ENCODE data around the gene KCNN1. TPM values are rescaled to one million over a fixed set of nuclear protein-coding genes. Genes with fewer than 3 reads are reported as not detected.

KCNN1 gene
- total RNA-seq, 1 experiment from 2014 or later, result 0.90 TPM

DNA sequence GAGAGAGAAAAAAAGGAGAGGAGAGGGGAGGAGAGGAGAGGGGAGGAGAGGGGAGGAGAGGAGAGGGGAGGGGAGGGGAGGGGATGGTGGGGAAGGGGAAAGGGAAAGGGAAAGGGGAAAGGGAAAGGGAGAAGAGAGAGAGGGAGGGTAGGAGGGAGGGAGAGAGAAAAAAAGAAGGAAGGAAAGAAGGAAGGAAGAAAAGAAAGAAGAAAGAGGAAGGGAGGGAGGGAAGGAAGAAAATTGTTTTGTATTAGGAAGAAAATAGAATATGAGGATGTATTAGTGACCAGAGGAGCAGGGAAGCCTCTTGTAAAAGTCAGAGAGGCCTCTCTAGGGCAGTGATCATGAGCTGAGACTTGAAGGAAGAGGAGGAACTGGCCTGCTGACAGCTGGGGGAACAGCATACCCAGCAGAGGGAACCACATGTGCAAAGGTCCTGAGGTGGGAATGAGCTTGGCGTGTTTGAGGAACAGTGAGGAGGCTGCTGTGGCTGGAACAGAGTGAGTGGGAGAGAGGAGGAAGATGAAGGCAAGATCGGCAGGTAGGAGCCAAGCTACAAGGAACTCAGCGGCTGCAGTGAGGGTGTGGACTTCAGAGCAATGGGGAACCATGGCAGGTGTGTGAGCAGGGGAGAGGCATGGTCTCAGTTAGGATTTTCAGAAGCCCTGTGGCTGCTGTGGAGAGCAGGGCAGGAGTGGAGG is 9.6 kb upstream of the KCNN1 start:
- no peaks in the 10 kb centered on the region for H3K9me3 ChIP-seq (ENCODE audit: control insufficient read depth, insufficient read depth, low read depth, low read length)
- CTCF ChIA-PET, result interaction anchor here (0.6 to 0.7 kb wide), 2 partner anchors 33 to 34 kb away, joined by 3 to 9 read pairs; no protein-coding TSS in a partner anchor
- intact Hi-C loops (cut with micrococcal nuclease; ENCODE audit: unreplicated experiment) (no loop called here), in situ Hi-C loops (cut with HindIII; ENCODE audit: low pct_unique_long_range_greater_than_20kb, low sequenced_read_pairs) (no loop called here)
- H3K4me3 ChIP-seq (ENCODE audit: low read depth in 2 of 2, low read length in 2 of 2), result no peak overlapping the region
- POLR2A ChIA-PET, result no interaction called here
- no TSS peak for BruUV-seq (replicated peaks)
- H3K27ac ChIP-seq (ENCODE audit: low read length), result no peak overlapping the region
- H3K4me1 ChIP-seq (ENCODE audit: control insufficient read depth, insufficient read depth, low read length), result no peaks in the 10 kb centered on the region
- ATAC-seq (no peak), DNase-seq (ENCODE audit: low read depth, low spot score) (no peak)
- H3K36me3 ChIP-seq (ENCODE audit: control insufficient read depth, insufficient read depth, low read length), result no peaks in the 10 kb centered on the region
- no peaks in the 10 kb centered on the region; the same call in 1 of the 2 replicates for H3K27me3 ChIP-seq (ENCODE audit: control insufficient read depth, insufficient read depth, low read length)
- no peak for TF ChIP-seq SIN3A (IDR thresholded peaks at IDR 0.05; ENCODE audit: borderline replicate concordance, insufficient read depth, low read depth, low read length)
- TF ChIP-seq, protein P1, sequence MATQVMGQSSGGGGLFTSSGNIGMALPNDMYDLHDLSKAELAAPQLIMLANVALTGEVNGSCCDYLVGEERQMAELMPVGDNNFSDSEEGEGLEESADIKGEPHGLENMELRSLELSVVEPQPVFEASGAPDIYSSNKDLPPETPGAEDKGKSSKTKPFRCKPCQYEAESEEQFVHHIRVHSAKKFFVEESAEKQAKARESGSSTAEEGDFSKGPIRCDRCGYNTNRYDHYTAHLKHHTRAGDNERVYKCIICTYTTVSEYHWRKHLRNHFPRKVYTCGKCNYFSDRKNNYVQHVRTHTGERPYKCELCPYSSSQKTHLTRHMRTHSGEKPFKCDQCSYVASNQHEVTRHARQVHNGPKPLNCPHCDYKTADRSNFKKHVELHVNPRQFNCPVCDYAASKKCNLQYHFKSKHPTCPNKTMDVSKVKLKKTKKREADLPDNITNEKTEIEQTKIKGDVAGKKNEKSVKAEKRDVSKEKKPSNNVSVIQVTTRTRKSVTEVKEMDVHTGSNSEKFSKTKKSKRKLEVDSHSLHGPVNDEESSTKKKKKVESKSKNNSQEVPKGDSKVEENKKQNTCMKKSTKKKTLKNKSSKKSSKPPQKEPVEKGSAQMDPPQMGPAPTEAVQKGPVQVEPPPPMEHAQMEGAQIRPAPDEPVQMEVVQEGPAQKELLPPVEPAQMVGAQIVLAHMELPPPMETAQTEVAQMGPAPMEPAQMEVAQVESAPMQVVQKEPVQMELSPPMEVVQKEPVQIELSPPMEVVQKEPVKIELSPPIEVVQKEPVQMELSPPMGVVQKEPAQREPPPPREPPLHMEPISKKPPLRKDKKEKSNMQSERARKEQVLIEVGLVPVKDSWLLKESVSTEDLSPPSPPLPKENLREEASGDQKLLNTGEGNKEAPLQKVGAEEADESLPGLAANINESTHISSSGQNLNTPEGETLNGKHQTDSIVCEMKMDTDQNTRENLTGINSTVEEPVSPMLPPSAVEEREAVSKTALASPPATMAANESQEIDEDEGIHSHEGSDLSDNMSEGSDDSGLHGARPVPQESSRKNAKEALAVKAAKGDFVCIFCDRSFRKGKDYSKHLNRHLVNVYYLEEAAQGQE (IDR thresholded peaks at IDR 0.05; ENCODE audit: insufficient read depth in 1 of 2, low read depth in 2 of 2, low read length in 1 of 2), result no peak
- TF ChIP-seq, protein P2, sequence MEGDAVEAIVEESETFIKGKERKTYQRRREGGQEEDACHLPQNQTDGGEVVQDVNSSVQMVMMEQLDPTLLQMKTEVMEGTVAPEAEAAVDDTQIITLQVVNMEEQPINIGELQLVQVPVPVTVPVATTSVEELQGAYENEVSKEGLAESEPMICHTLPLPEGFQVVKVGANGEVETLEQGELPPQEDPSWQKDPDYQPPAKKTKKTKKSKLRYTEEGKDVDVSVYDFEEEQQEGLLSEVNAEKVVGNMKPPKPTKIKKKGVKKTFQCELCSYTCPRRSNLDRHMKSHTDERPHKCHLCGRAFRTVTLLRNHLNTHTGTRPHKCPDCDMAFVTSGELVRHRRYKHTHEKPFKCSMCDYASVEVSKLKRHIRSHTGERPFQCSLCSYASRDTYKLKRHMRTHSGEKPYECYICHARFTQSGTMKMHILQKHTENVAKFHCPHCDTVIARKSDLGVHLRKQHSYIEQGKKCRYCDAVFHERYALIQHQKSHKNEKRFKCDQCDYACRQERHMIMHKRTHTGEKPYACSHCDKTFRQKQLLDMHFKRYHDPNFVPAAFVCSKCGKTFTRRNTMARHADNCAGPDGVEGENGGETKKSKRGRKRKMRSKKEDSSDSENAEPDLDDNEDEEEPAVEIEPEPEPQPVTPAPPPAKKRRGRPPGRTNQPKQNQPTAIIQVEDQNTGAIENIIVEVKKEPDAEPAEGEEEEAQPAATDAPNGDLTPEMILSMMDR (IDR thresholded peaks at IDR 0.05), result no peak
- no peak for TF ChIP-seq TCF7L2 (IDR thresholded peaks at IDR 0.05; ENCODE audit: low read depth, low read length)
- TF ChIP-seq POLR2AphosphoS5 (IDR thresholded peaks at IDR 0.05; ENCODE audit: low read depth, low read length), result no peak

DNA sequence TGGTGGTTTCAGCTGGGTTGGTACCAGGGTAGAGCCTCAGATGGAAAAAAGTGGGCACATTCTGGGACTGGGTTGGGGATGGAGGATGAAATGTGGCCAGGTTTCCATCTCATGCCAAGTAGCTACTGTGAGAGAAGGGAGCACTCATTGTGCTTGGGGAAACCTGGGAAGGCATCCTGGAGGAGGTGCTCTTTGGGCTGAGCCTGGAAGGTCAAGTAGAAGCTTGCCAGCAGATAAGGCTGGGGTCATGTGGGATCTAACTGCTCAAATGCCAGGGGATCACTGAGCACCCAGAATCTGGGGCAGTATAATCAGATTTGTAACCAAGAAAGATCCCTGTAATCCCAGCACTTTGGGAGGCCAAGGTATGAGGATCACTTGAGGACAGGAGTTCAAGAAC is 9.0 kb upstream of the KCNN1 start:
- no peak for DNase-seq (ENCODE audit: low read depth, low spot score)
- Histone ChIP-seq H3K9me3 (ENCODE audit: control insufficient read depth, insufficient read depth, low read depth, low read length) (no peaks in the 10 kb centered on the region), H3K4me1 (ENCODE audit: control insufficient read depth, insufficient read depth, low read length) (no peaks in the 10 kb centered on the region), H3K36me3 (ENCODE audit: control insufficient read depth, insufficient read depth, low read length) (no peaks in the 10 kb centered on the region), H3K4me3 (ENCODE audit: low read depth in 2 of 2, low read length in 2 of 2) (no peak overlapping the region), H3K27me3 (ENCODE audit: control insufficient read depth, insufficient read depth, low read length) (no peaks in the 10 kb centered on the region; the same call in 1 of the 2 replicates), H3K27ac (ENCODE audit: low read length) (no peak overlapping the region)
- ATAC-seq, result no peak
- intact Hi-C loops (cut with micrococcal nuclease; ENCODE audit: unreplicated experiment) (no loop called here), in situ Hi-C loops (cut with HindIII; ENCODE audit: low pct_unique_long_range_greater_than_20kb, low sequenced_read_pairs) (no loop called here)
- ChIA-PET POLR2A (no interaction called here), CTCF (interaction anchor here (0.7 kb wide), 1 partner anchor 33 kb away, joined by 3 read pairs; no protein-coding TSS in a partner anchor)
- TF ChIP-seq SIN3A (IDR thresholded peaks at IDR 0.05; ENCODE audit: borderline replicate concordance, insufficient read depth, low read depth, low read length), result no peak
- TF ChIP-seq, protein P1 (IDR thresholded peaks at IDR 0.05; ENCODE audit: insufficient read depth in 1 of 2, low read depth in 2 of 2, low read length in 1 of 2), result no peak
- TF ChIP-seq, protein P2 (IDR thresholded peaks at IDR 0.05), result no peak
- TF ChIP-seq POLR2AphosphoS5 (IDR thresholded peaks at IDR 0.05; ENCODE audit: low read depth, low read length), result no peak
- TF ChIP-seq TCF7L2 (IDR thresholded peaks at IDR 0.05; ENCODE audit: low read depth, low read length), result no peak
- BruUV-seq (replicated peaks), result no TSS peak

Data from Panc1 (cell line).